ENCODE data around the gene TATDN2. TPM values are rescaled to one million over a fixed set of nuclear protein-coding genes. Genes with fewer than 3 reads are reported as not detected.

TATDN2 gene
- total and polyA plus RNA-seq, 2 donors (not counting 3 experiments of a cell fraction or from before 2014, with no cell fraction given), result 10.7 to 26.8 TPM

GRCh38 chr3:10279384-10280176, 31.3 kb downstream of the TATDN2 start:
- Histone ChIP-seq H2AFZ (ENCODE audit: low read depth, low read length) (no peak overlapping the region), H3K36me3 (ENCODE audit: control insufficient read depth in 2 of 2, extremely low read depth in 1 of 2, insufficient read depth in 2 of 2, low read length in 2 of 2) (peaks cover 3 to 15% of the 10 kb centered on the region in 2 experiments), H3K27me3 (ENCODE audit: control insufficient read depth in 2 of 2, insufficient read depth in 2 of 2, low read length in 2 of 2) (no peaks in the 10 kb centered on the region), H3K9ac (replicated peaks; ENCODE audit: extremely low read depth, insufficient read depth, low read length) (no peak overlapping the region), H3K4me1 (ENCODE audit: control insufficient read depth, extremely low read depth, insufficient read depth, low read length) (no peaks in the 10 kb centered on the region), H3K9me3 (replicated peaks; ENCODE audit: control insufficient read depth, insufficient read depth, low read length) (no peaks in the 10 kb centered on the region), H3K4me2 (ENCODE audit: insufficient read depth, low read length) (no peak overlapping the region), H3K79me2 (ENCODE audit: control insufficient read depth, insufficient read depth, low read length) (peaks cover 7% of the 10 kb centered on the region), H3K27ac (ENCODE audit: insufficient read depth, low read depth, low read length) (no peak overlapping the region), H4K20me1 (replicated peaks; ENCODE audit: control insufficient read depth, extremely low read depth, insufficient read depth, low read length) (peaks cover 2% of the 10 kb centered on the region), H3K9me1 (replicated peaks; ENCODE audit: control insufficient read depth, extremely low read depth, insufficient read depth, low read length) (no peaks in the 10 kb centered on the region), H3K4me3 (replicated peaks in 1 of 3; ENCODE audit: insufficient read depth in 1 of 3, low read depth in 1 of 3, low read length in 3 of 3) (no peak overlapping the region)
- ChIA-PET POLR2A (no interaction called here), CTCF (interaction anchor here (1.4 kb wide), 1 partner anchor 9 kb away, joined by 5 read pairs; no protein-coding TSS in a partner anchor)
- no peak for TF ChIP-seq POLR2AphosphoS5 (IDR thresholded peaks at IDR 0.05; ENCODE audit: insufficient read depth, low read depth, low read length)
- FAIRE-seq (no peak), DNase-seq (ENCODE audit: low read depth, low spot score) (no peak)
- intact Hi-C loops (cut with micrococcal nuclease) (no loop called here), dilution Hi-C loops (cut with MboI; ENCODE audit: extremely low pct_ligation_motif_present, low sequenced_read_pairs) (no loop called here)
- BruUV-seq (replicated peaks), result no TSS peak

- BruUV-seq (replicated peaks), result no TSS peak
- no peak for FAIRE-seq
- POLR2A ChIA-PET, result interaction anchor here (0.5 kb wide), 1 partner anchor 399 kb away, joined by 5 read pairs; no protein-coding TSS in a partner anchor
Measured at GRCh38 chr3:10280177-10280529, 31.9 kb downstream of the TATDN2 start.

More at GRCh38 chr3:10280177-10280529, 31.9 kb downstream of the TATDN2 start:
- Histone ChIP-seq H3K79me2 (ENCODE audit: control insufficient read depth, insufficient read depth, low read length) (peaks cover 5% of the 10 kb centered on the region), H3K4me1 (ENCODE audit: control insufficient read depth, extremely low read depth, insufficient read depth, low read length) (no peaks in the 10 kb centered on the region), H2AFZ (ENCODE audit: low read depth, low read length) (no peak overlapping the region), H3K4me2 (ENCODE audit: insufficient read depth, low read length) (no peak overlapping the region), H3K9me1 (replicated peaks; ENCODE audit: control insufficient read depth, extremely low read depth, insufficient read depth, low read length) (no peaks in the 10 kb centered on the region), H3K4me3 (replicated peaks in 1 of 3; ENCODE audit: insufficient read depth in 1 of 3, low read depth in 1 of 3, low read length in 3 of 3) (no peak overlapping the region), H3K27me3 (ENCODE audit: control insufficient read depth in 2 of 2, insufficient read depth in 2 of 2, low read length in 2 of 2) (no peaks in the 10 kb centered on the region), H3K9ac (replicated peaks; ENCODE audit: extremely low read depth, insufficient read depth, low read length) (no peak overlapping the region), H4K20me1 (replicated peaks; ENCODE audit: control insufficient read depth, extremely low read depth, insufficient read depth, low read length) (peaks cover 2% of the 10 kb centered on the region), H3K36me3 (ENCODE audit: control insufficient read depth in 2 of 2, extremely low read depth in 1 of 2, insufficient read depth in 2 of 2, low read length in 2 of 2) (peaks cover 3 to 15% of the 10 kb centered on the region in 2 experiments), H3K9me3 (replicated peaks; ENCODE audit: control insufficient read depth, insufficient read depth, low read length) (no peaks in the 10 kb centered on the region), H3K27ac (ENCODE audit: insufficient read depth, low read depth, low read length) (no peak overlapping the region)
- dilution Hi-C loops (cut with MboI; ENCODE audit: extremely low pct_ligation_motif_present, low sequenced_read_pairs) (no loop called here), intact Hi-C loops (cut with micrococcal nuclease) (no loop called here)
- no peak for DNase-seq (ENCODE audit: low read depth, low spot score)
- TF ChIP-seq MYC (IDR thresholded peaks at IDR 0.05; ENCODE audit: low read depth, low read length), result no peak
- TF ChIP-seq GATA2 (IDR thresholded peaks at IDR 0.05; ENCODE audit: insufficient read depth, insufficient read length, low read depth, low read length), result no peak
- TF ChIP-seq CTCF (IDR thresholded peaks at IDR 0.05; ENCODE audit: extremely low read depth in 1 of 2, insufficient read depth in 1 of 2, low read depth in 1 of 2, low read length in 2 of 2), result no peak
- TF ChIP-seq FOS (IDR thresholded peaks at IDR 0.05; ENCODE audit: borderline replicate concordance, insufficient read depth, low read length), result no peak
- no peak for TF ChIP-seq POLR2A (IDR thresholded peaks at IDR 0.05; ENCODE audit: low read depth, low read length)
- no peak for TF ChIP-seq MAX (IDR thresholded peaks at IDR 0.05; ENCODE audit: insufficient read depth, insufficient read length)
- TF ChIP-seq EZH2 (IDR thresholded peaks at IDR 0.05; ENCODE audit: borderline replicate concordance, low read depth, low read length, severe bottlenecking), result no peak
- TF ChIP-seq POLR2AphosphoS5 (IDR thresholded peaks at IDR 0.05; ENCODE audit: insufficient read depth, low read depth, low read length), result no peak
- no peak for TF ChIP-seq JUN (IDR thresholded peaks at IDR 0.05; ENCODE audit: borderline replicate concordance, insufficient read depth, insufficient read length, low read depth)
- CTCF ChIA-PET, result interaction anchor here (1.4 kb wide), 1 partner anchor 10 kb away, joined by 5 read pairs; no protein-coding TSS in a partner anchor
